DMS 273 (cell line): Measurements from ENCODE around the gene RANBP1.
"Not testable (repeated sequence)": the region's sequence is repeated elsewhere in the genome, so short reads cannot be mapped to it uniquely, and the experiment has no call there.

ENCODE experiments used
- DNase-seq: peaks from one replicate; lab custom pipeline; 2025; ENCODE audit not compliant: unreplicated experiment; lab: John Stamatoyannopoulos, UW

The RANBP1 gene

DNA sequence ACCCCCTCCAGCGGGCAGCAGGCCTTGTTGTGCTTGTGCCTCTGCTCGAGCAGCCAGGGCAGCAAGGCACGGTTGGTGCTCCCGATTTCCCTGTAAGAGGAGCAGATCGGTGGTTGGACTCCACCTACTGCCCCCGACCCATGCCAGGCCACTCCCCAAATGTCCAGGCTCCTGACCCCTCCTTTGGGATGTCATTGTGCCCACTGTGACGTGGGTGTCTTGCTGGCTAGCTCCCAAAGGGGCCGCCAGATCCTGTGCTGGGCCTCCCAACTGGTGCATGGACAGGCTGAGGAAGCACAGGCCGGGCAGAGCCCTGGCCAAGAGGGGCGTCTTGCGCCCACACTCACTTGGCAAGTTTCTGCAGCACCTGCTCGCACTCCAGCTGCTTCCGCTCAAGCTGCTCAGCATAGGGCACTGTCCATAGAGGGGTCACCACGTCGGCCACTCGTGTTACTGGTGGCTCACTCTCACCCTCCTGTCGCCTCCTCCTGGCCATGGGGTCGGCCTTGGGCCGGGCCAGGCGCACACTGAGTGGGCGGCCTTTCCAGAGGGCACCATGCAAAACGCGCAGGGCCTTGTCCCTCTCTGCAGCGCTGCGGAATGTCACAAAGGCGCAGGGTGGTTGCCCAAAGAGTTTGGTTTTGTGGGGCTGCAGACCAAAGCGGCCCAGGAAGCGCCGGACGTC, at the start of gene RANBP1:
TSS of gene RANBP1 (plus strand) at position 414 of the 685 bp plus-strand sequence. CDS start at position 495, 81 bp downstream.
- no peak for DNase-seq

DNA sequence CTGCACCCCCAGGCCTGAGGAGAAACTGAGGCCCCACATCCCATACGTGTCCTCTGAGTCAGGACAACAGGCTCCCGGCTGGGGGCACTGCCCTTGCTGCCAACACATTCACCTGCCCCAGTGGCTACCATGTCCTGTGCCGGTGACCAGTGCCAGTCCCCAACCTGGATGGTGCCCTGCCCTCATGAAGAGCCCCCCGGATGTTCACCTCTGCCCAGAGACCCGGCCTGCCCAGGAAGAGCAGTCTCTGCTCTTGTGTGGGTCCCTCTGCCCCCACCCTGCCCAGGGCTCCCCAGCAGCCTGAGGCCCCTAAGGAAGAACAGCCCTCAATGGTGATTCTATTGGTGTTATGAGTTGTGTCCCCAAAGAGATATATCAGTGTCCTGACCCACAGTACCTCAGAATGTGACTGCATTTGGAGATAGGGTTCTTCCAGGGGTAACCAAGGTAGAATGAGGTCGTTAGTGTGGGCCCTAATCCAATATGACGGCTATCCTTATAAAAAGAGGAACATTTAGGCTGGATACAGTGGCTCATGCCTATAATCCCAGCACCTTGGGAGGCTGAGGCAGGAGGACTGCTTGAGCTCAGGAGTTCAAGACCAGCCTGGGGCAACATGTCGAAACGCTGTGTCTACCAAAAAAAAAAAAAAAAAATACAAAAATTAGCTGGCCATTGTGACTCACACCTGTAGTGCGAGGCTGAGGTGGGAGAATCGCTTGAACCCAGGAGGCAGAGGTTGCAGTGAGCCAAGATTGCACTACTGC, 49.1 kb upstream of the RANBP1 start:
- no peak for DNase-seq

DNA sequence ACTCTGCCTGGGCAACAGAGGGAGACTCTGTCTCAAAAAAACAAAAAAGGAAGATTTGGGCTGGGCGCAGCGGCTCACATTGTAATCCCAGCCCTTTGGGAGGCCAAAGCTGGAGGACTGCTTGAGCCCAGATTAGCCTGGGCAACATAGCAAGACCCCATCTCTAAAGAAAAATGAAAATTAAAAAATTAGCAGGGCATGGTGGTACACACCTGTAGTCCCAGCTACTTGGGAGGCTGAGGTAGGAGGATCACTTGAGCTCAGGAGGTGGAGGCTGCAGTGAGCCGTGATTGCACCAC, 48.6 kb upstream of the RANBP1 start:
- DNase-seq: not testable (repeated sequence)

DNA sequence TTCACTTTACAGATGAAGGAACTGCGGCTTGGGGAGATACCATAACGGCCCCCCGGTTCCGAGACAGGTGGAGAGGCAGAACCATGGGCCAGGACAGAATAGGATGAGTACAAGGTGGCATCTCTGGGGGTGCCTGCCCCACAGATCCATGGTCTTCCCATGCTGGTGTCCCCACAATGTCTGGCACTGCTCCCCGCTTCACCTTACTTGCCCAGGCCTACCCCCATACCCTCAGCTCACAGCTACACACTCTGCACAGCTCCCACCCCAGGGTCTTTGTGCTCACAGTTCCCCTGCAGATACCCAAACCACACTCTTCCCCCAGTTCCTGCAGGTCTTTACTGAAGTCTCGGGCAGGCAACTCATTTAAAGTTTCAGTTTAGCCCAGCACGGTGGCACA, 47.3 kb upstream of the RANBP1 start:
- no peak for DNase-seq

DNA sequence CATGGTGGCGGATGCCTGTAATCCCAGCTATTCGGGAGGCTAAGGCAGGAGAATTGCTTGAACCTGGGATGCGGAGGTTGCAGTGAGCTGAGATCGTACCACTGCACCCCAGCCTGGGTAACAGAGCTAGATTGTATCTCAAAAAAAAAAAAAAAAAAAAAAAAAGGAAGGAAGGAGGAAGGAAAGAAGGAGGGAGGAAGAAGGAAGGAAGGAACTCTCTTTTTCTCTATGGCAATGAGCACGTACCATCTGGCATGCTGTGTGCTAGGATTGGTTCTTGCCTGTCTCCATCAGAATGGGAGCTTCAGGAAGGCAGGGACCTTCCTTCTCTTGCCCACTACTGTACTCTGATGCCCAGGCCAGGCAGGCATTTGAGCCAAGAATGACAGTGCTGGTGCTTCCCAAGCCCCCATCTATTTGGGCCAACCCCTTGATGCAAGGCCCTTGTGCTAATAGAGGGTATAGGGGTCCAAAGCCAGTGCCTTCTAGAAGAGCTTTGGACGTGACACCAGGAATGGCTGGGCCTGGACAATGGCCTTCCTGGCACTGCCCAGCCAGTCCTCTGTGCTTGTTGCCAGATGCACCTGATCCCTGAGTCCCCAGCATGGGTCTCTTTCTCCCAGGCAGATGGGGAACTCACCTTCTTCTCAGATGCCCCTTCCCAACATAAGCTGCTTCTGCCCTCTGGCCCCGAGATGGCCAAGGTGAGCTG, 46.4 kb upstream of the RANBP1 start:
- DNase-seq: no peak

DNA sequence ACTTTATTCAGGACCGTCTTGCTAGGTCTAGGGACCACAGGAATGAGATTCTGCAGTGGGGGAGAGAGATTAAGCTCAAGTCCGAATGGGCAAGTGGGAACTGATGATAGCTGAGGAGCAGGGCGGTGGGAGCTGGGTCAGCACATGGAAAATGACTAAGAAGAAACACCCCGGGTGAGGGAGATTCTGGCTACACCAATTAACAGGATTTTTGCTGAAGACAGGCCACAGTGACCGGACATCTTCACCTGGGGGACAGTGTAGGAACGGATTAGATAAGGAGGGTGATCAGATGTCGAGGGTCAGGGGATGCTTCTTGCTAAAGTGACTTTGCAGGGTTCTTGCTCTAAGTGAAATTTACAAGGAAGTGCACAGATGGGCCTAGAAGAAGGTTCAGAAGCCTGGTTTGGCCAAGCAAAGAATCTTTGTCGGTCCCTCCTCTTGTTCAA, 44.4 kb upstream of the RANBP1 start:
- no peak for DNase-seq

DNA sequence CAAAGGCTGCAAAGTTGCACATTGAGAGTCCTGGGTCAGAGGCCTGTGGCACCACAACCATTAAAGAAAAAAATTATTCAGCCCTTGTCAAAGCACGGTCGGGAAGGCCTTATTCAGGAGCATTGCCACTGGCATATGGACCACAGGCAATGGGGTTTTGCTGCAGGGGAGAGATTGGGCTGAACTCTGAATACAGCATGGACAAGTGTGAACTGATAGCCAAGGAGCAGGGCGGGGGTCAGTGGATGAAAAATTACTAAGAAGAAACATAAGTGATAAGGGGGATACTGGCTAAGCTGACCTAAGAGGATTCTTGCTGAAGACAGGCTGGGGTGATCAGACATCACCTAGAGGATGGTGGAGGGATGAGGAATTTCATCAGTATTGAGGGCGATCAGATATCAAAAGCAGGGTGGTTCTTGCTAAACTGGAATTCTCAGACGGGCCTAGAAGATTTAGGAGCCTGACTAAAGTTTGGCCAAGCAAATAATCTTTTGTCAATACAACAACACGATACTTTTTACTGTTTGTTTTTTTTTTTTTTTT, 39.2 kb upstream of the RANBP1 start:
- DNase-seq: no peak

DNA sequence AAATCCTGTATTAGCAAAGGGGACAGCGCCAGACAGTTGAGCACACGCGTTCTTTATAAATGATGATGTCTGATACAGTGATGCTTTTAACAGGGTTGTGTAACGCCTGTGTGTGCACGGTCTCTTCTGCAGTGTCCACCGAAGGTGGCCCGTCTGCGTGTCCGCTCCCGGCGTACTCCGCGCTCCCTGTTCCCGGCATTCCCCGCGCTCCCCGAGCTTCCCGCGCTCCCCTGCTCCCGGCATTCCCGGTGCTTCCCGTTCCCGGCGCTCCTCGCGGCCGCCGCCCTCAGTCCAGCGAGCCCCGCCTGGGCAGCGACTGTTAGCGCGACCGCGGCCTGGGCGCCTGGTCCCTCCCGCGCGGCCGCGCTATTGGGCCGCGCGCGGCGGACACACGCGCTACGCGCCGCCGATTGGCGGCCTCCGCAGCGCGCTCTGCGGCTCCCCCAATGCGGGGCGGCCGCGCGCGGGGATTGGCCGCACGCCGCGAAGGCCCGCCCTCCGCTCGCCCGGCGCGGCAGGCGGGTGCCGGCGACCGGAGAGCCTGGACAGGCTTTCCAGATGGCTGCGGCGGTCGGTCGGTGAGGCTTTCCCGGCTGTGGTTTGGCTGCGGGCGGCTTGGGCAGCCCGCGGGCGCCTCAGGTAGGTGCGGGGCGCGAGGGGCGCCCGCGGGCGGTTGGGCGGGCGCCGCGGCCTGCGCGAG, 36.0 kb upstream of the RANBP1 start, which contains the start of gene DGCR8:
TSS of gene DGCR8 (plus strand) at position 497 of the 700 bp plus-strand sequence. CDS start 5,723 bp downstream, outside the sequence.
- DNase-seq: peak; percentile 96

DNA sequence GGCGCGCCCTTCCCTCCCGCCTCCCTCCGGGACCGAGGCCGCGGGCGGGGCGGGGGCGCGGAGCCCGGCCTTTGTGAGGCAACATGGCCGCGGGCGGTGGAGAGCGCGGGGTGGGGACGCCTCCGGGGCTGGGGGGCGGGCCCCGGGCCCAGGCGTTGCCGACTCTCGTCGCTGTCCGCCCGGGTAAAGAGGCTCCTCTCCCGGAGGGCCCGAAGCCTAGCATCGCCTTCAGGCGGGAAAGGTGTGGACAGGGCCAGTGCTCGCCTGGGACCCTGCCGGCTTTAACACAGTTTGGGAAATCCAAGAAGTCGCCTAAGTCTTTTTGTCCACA, 35.5 kb upstream of the RANBP1 start:
- peak; percentile 82 for DNase-seq

DNA sequence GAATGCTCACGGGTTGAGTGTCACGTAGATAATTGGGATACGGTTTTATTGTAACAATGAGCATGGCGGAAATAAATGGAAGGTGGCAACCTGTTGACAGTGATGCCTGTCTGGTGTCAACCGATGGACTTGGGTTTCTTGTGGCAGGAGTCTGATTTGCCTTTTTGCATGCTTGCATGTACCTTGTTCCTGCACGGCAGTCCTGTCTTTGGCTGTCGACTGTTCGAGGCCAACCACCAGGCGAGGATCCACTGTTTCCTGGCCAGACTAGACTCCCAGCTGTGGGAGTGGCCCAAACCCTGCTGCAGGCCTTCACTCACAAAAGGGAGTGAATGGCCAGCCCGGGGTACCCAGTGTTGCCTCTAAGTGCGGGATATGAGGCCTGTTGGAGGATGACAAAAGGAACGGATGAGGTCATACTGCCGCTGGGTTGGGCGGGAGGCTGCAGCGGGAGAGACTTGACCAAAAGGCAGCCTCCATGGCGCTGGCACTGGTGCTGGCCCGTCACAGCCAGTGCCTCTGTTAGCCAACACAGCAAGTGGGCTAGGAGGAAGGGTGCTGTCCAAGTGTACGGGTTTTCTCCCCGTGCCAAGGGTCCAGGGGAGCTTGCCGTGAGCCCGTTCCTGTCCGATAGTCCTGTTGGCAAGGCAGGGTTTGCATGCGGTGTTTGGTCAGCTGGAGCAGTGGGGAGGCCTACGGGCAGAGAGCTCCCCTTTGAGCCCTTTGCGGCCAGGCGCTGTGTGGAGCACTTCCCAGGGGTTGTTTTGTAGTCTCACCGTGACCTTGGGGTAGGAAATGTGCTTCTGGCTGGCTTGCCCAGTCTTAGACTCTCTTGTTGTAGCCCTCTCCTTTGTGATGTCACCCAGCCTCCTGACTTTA, 34.9 kb upstream of the RANBP1 start:
- DNase-seq: peak; percentile 61

DNA sequence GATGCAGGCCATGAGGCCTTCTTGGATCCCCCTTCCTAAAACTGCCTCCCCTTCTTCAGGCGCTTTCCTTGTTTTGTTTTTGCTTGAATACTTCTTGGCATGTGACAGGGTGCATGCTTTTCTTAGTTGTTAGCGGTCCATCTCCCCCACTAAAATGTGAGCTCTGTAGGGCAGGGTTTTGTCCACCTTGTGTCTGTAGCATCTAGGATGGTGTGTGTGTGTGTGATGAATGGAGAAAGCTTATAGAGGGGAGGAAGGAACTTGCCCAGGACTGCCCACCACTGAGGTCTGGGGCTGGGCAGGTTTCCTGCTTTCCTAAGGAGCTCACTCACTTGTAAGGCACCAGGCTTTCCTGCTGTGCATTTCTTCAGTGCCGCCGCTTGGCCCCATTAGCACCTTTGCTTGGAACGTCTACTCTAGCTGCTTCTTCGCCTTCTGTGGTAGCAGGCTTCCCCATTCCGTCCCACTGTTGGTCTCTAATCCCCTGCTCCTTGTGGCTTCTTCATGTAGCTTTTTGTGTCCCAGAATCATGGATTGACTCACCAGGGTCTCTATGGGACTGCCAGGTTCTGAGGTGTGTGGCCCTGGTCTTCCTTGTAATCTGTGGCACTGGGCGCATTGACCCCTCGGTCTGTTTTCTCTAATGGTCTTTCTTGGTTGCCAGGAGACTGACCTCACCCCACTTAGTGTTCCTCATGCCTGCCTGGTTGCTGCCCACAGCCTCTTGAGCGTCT, 32.6 kb upstream of the RANBP1 start:
- DNase-seq: no peak

DNA sequence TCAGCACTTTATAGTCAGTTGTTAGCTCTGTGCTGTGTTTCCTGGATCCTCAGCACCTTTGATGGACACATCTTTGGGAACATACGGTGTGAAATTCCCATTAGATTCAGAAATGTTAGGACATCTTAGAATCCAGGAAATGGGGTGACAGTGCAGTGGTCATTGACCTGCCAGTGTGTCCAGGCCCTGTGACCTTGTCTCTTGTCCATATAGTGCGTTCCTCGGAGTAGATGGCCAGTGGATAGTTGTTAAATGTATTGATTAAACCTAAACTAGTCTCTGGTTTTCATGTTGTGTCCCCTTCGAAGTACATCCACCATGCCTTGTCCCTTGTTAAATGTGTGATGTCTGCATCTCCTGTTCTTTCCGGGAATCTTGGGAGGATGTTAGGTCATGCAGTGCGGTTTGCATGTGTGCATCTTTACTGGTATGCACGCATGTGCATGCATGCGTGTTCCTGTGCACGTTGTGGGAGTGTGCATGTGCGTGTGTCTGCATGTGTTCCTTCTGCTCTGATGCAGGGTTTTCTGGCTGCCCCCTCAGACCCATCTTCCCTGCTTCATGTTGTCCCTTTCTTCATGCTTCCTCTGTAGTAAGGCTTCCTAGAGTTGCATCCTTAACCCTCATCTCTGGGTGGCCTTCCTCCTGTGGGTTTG, 31.9 kb upstream of the RANBP1 start:
- no peak for DNase-seq

DNA sequence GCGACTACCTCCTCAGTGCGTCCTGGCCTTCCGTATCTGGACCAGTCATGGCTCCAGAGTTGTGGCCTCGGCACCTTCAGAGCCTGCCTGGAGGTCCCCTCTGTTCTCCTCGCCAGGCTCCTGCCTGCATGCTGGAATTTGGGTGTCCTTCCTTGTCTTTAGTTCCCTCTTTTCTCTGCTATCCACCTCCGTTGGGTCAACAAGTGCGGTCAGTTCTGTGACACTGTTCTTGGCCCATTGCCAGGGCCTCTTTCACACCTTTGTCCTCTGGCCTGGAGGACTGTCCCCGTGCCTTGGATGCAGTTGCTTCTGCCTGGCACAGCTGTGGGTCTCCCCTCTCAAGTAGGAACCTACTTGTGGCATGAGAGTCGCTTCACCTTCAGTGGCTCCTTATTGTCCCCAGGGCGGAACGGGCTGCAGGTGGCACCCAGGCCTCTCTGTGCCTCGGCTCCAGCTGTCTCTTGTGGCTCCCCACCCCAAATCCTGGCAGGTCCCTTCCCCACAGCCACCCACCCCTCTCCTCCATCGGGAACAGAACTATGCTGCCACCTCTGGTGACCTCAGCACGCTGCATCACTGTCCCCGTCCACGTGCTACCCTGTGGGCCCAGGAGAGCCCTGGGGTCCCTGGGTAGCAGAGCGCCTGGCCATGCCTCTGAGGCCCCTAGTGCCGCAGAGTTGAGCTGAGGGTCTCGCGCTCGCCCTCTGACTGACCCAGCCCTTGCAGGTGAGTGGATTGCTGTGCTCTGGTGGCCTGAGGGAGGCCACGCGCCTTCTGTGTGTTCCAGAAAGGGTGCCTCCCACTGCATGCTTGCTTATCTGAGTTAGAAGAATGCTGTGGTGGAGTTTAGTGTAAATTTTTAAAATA, 31.1 kb upstream of the RANBP1 start:
- peak; percentile 43 for DNase-seq

DNA sequence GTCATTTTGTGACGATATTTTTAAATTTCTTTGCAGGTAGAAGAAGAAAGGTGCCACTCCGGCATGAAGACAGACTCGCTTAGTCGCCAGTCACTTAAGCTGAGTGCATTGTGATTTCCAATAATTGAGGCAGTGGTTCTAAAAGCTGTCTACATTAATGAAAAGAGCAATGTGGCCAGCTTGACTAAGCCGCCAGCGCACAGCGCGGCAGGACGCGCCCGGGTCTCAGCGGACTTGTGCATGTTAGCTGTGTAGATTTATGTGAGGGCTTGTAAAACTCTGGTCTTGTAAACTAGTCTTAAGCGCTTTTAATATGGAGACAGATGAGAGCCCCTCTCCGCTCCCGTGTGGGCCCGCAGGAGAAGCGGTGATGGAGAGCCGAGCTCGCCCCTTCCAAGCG, 30.3 kb upstream of the RANBP1 start:
- DNase-seq: no peak

DNA sequence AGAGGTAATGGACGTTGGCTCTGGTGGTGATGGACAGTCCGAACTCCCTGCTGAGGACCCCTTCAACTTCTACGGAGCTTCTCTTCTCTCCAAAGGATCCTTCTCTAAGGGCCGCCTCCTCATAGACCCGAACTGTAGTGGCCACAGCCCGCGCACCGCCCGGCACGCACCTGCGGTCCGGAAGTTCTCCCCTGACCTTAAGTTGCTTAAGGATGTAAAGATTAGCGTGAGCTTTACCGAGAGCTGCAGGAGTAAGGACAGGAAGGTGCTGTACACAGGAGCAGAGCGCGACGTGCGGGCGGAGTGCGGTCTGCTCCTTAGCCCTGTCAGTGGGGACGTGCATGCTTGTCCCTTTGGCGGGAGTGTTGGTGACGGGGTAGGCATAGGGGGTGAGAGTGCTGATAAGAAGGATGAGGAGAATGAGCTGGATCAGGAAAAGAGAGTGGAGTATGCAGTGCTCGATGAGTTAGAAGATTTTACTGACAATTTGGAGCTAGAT, 29.8 kb upstream of the RANBP1 start:
- DNase-seq: no peak

DNA sequence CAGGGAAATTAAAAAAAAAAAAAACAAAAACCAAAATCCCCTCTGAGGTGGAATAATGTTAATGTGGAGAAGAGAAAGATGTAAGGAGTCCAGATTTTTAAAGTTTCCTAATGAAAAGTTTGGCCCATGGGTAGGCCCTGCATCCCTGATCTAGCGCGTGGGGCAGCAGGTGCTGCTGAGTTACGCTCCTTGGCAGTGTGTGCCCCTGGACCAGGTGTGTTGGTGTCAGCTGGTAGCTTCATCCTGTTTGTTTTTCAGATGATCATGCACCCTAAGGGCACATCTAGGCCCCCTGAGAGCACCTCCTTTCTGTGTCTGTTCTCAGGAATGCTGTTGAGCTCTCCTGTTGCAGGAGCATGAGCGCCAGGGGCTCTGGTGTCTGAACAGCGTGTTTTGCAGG, 29.1 kb upstream of the RANBP1 start:
- no peak for DNase-seq

DNA sequence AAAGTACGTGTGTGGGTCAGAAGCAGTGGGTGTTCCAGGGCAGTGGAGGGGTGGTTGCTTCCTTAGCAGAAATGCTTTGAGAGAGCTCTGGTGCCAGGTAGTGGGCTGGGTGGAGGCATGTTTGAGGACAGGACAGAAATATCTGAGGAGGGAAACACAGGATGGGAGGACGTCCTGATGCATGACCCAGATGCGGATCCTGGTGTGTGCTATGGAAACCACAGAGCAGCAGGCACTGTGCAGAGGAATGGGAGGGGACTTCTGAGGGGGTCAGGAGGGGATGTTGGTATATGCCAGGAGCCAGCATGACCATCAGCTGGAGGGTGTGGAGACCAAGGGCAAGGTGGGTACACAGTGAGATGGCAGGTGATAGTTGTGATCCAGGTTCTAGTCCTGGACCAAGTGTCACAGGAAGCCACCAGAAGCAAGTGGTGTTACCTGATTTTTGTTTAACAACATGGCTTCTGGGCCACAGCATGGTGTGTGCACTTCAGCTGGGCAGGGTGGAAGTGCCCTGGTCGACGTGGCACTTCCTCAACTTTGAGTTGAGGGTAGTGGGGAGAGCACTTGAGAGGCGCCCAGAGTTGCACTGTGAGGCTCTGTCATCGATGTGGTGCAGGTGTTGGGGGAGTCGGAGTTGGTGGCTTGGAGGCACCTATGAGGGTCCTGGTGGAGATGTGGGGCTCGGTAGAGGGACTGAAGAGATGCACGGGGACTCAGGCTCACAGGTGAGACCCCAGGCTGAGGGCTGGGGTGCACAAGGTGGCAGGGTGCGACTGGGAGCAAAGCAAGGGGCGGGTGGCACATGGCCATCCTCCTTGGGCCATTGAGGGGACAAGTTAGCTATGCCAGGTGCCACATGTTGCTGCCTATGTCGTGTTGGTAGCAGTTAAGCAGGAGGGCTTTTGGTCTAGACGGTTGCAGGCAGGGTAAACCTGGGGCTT, 28.3 kb upstream of the RANBP1 start:
- no peak for DNase-seq
